Measurements from ENCODE around the gene DCLRE1B. TPM values are rescaled to one million over a fixed set of nuclear protein-coding genes. Genes with fewer than 3 reads are reported as not detected.
"Not testable (repeated sequence)": the region's sequence is repeated elsewhere in the genome, so short reads cannot be mapped to it uniquely, and the experiment has no call there.

The DCLRE1B gene
- polyA plus RNA-seq, 12 donors = 4.3 to 13.8 (median 9.3) TPM; not detected in 1

GRCh38 chr1:113946678-113947387, 41.7 kb downstream of the DCLRE1B start:
- DNase-seq = no peak

- DNase-seq = no peak
Observed at GRCh38 chr1:113947388-113948107, 42.4 kb downstream of the DCLRE1B start.

GRCh38 chr1:113948151-113948550, 43.0 kb downstream of the DCLRE1B start:
- DNase-seq = not testable (repeated sequence)

GRCh38 chr1:113949007-113949406, 43.9 kb downstream of the DCLRE1B start:
- DNase-seq = peak; percentile 11

GRCh38 chr1:113950908-113951307, 45.8 kb downstream of the DCLRE1B start:
- DNase-seq = no peak

- DNase-seq = no peak
Observed at GRCh38 chr1:113951719-113952118, 46.6 kb downstream of the DCLRE1B start.

- no peak for DNase-seq
Observed at GRCh38 chr1:113957984-113958383, 52.9 kb downstream of the DCLRE1B start.

GRCh38 chr1:113958691-113959090, 53.6 kb downstream of the DCLRE1B start:
- no peak for DNase-seq

- no peak for DNase-seq
Observed at GRCh38 chr1:113963281-113963906, 58.3 kb downstream of the DCLRE1B start.

Other genes starting within 250 kb of the DCLRE1B start
- 10 to 100 TPM in 10 of 12 donors, 1 to 10 TPM in 1, not detected in 1; 3.0 to 16.4 (median 13.0) TPM for gene PHTF1, start 145.8 kb upstream of the DCLRE1B start, polyA plus RNA-seq (ENCODE audit: insufficient read length in 12 of 12)
- gene RSBN1, start 92.8 kb upstream of the DCLRE1B start, polyA plus RNA-seq (ENCODE audit: insufficient read length in 12 of 12) = 10 to 100 TPM in 10 of 12 donors, 1 to 10 TPM in 1, not detected in 1; 9.8 to 18.1 (median 14.8) TPM
- 1 to 10 TPM in 1 of 12 donors, under 1 TPM in 9, not detected in 2; 0.14 to 2.6 (median 0.31) TPM for gene PTPN22, start 33.6 kb upstream of the DCLRE1B start, polyA plus RNA-seq (ENCODE audit: insufficient read length in 12 of 12)
- gene BCL2L15, start 17.7 kb upstream of the DCLRE1B start, polyA plus RNA-seq (ENCODE audit: insufficient read length in 12 of 12) = 1 to 10 TPM in 1 of 12 donors, under 1 TPM in 9, not detected in 2; 0.11 to 1.6 (median 0.46) TPM
- 10 to 100 TPM in 11 of 12 donors, not detected in 1; 16.6 to 48.7 (median 24.1) TPM for gene AP4B1, start 527 bp upstream of the DCLRE1B start, polyA plus RNA-seq (ENCODE audit: insufficient read length in 12 of 12)
- gene HIPK1, start 24.0 kb downstream of the DCLRE1B start, polyA plus RNA-seq (ENCODE audit: insufficient read length in 12 of 12) = 10 to 100 TPM in 11 of 12 donors, not detected in 1; 27.7 to 37.7 (median 33.5) TPM
- gene OLFML3, start 74.1 kb downstream of the DCLRE1B start, polyA plus RNA-seq (ENCODE audit: insufficient read length in 12 of 12) = 100 to 1,000 TPM in 11 of 12 donors, not detected in 1; 111 to 231 (median 168) TPM
- 1 to 10 TPM in 9 of 12 donors, under 1 TPM in 2, not detected in 1; 0.94 to 3.5 (median 1.8) TPM for gene SYT6, start 248.5 kb downstream of the DCLRE1B start, polyA plus RNA-seq (ENCODE audit: insufficient read length in 12 of 12)

Data from muscle of arm (tissue), 12 donors.